Fibroblast of lung (primary cell): ENCODE measurements around the gene TMEM217.

Experiments
- CTCF ChIP-seq, 2 donors: IDR thresholded peaks in 1 of 2; conservative IDR thresholded peaks in 1 of 2; 1 replicate in 1 of 2; 2 replicates in 1 of 2; pipeline ENCODE4 v1.5.1; 2011 to 2012; ENCODE audit warnings: low read length in 2 of 2, control low read depth in 1 of 2, inconsistent platforms in 1 of 2, low read depth in 1 of 2, mild to moderate bottlenecking in 1 of 2
- EZH2 ChIP-seq: IDR thresholded peaks from 2 replicates; pipeline ENCODE4 v1.5.1; 2012; ENCODE audit warnings: low read length, control low read depth, mild to moderate bottlenecking; ENCODE audit errors: missing control alignments

- no peak for TF ChIP-seq CTCF (conservative IDR thresholded peaks at IDR 0.05 in 1 of 2, IDR thresholded peaks at IDR 0.05 in 1 of 2; ENCODE audit: low read depth in 1 of 2, low read length in 2 of 2)
- TF ChIP-seq EZH2: no peak
These were observed 68.9 kb downstream of the TMEM217 start for GRCh38 chr6:37188962-37189510.
